ENCODE measurements around the gene MAN2A1.

GRCh38 chr5:109743770-109744212, 54.1 kb downstream of the MAN2A1 start:
- TF ChIP-seq POLR2AphosphoS5 (IDR thresholded peaks at IDR 0.05; ENCODE audit: low read depth, low read length) (no peak), POLR2A (IDR thresholded peaks at IDR 0.05; ENCODE audit: low read depth, low read length) (no peak)

All from GM12891 (cell line).